Astrocyte (in vitro differentiated cells and primary cell): ENCODE data around the gene HOMER3. TPM values are rescaled to one million over a fixed set of nuclear protein-coding genes. Genes with fewer than 3 reads are reported as not detected.

ENCODE experiments used
- DNase-seq: peaks from one replicate; pipeline ENCODE4 v3.0.0-alpha.2; 2010; ENCODE audit warnings: low read depth
- FAIRE-seq: peaks from 2 replicates; lab custom pipeline; 2011; peaks lifted over from hg19 to GRCh38; lab: Jason Lieb, UNC
- H2AFZ ChIP-seq: 2 replicates; pipeline ENCODE4 v1.6.0; 2012; ENCODE audit warnings: low read depth, low read length, inconsistent platforms
- H3K27ac ChIP-seq: 2 replicates; pipeline ENCODE4 v1.5.1; 2011; ENCODE audit warnings: low read depth, low read length, inconsistent platforms
- H3K27me3 ChIP-seq: 2 replicates; pipeline ENCODE4 v1.6.0; 2011; ENCODE audit warnings: low read length, inconsistent platforms; ENCODE audit not compliant: insufficient read depth
- H3K36me3 ChIP-seq: 2 replicates; pipeline ENCODE4 v1.5.1; 2011; ENCODE audit warnings: low read length, inconsistent platforms; ENCODE audit not compliant: insufficient read depth
- H3K4me1 ChIP-seq: 2 replicates; pipeline ENCODE4 v1.5.1; 2011; ENCODE audit warnings: low read length, inconsistent platforms; ENCODE audit not compliant: insufficient read depth
- H3K4me2 ChIP-seq: 2 replicates; pipeline ENCODE4 v1.6.0; 2012; ENCODE audit warnings: low read length, inconsistent platforms
- H3K4me3 ChIP-seq: 2 replicates; pipeline ENCODE4 v1.5.1; 2011; ENCODE audit warnings: low read depth, mild to moderate bottlenecking, low read length, inconsistent platforms; ENCODE audit not compliant: insufficient read depth
- H3K79me2 ChIP-seq: 2 replicates; pipeline ENCODE4 v1.6.0; 2012; ENCODE audit warnings: mild to moderate bottlenecking, low read length, inconsistent platforms; ENCODE audit not compliant: insufficient read depth
- H3K9ac ChIP-seq: 2 replicates; pipeline ENCODE4 v1.6.0; 2012; ENCODE audit warnings: mild to moderate bottlenecking, low read length, inconsistent platforms
- H3K9me3 ChIP-seq: 2 replicates; pipeline ENCODE4 v1.5.1; 2012; ENCODE audit warnings: low read depth, mild to moderate bottlenecking, low read length, inconsistent platforms; ENCODE audit not compliant: insufficient read depth
- H4K20me1 ChIP-seq: 2 replicates; pipeline ENCODE4 v1.6.0; 2012; ENCODE audit warnings: low read length, inconsistent platforms; ENCODE audit not compliant: insufficient read depth
- H3K27ac Mint-ChIP-seq: one replicate; pipeline ENCODE4 v1.8.0; 2021; ENCODE audit warnings: mild to moderate bottlenecking, mixed read lengths; ENCODE audit not compliant: unreplicated experiment
- H3K27me3 Mint-ChIP-seq: one replicate; pipeline ENCODE4 v1.8.0; 2021; ENCODE audit warnings: low read depth, mixed read lengths; ENCODE audit not compliant: unreplicated experiment
- H3K36me3 Mint-ChIP-seq: one replicate; pipeline ENCODE4 v1.8.0; 2021; ENCODE audit warnings: low read depth, mixed read lengths; ENCODE audit not compliant: unreplicated experiment
- H3K4me1 Mint-ChIP-seq: one replicate; pipeline ENCODE4 v1.8.0; 2021; ENCODE audit warnings: low read depth, mixed read lengths; ENCODE audit not compliant: unreplicated experiment
- H3K4me3 Mint-ChIP-seq: one replicate; pipeline ENCODE4 v1.8.0; 2021; ENCODE audit warnings: mild to moderate bottlenecking, moderate library complexity, mixed read lengths; ENCODE audit not compliant: unreplicated experiment
- H3K9me3 Mint-ChIP-seq: one replicate; pipeline ENCODE4 v1.8.0; 2021; ENCODE audit warnings: mild to moderate bottlenecking, mixed read lengths; ENCODE audit not compliant: unreplicated experiment
- CTCF ChIP-seq: IDR thresholded peaks from 2 replicates; pipeline ENCODE4 v1.5.1; 2011; ENCODE audit warnings: low read depth, mild to moderate bottlenecking, inconsistent platforms, low read length, moderate library complexity; ENCODE audit not compliant: insufficient read depth
- EZH2 ChIP-seq: IDR thresholded peaks from 2 replicates; pipeline ENCODE4 v1.6.1; 2012; ENCODE audit warnings: mild to moderate bottlenecking, low read length, inconsistent platforms; ENCODE audit not compliant: insufficient read depth
- total RNA-seq: library from RNA; stranded (reverse); gene quantifications from 2 replicates; pipeline ENCODE4 v1.2.1, GENCODE V29; 2021

HOMER3 gene
- total RNA-seq, 1 donor from 2014 or later = 41.9 TPM

- Histone ChIP-seq H3K9me3 (no peaks in the 10 kb centered on the region), H3K36me3 (no peaks in the 10 kb centered on the region), H3K4me2 (no peak overlapping the region), H4K20me1 (peaks cover 48% of the 10 kb centered on the region), H3K4me1 (peaks cover 9% of the 10 kb centered on the region), H3K27me3 (peaks cover 7% of the 10 kb centered on the region), H3K9ac (no peak overlapping the region), H3K4me3 (no peak overlapping the region), H3K79me2 (no peaks in the 10 kb centered on the region), H2AFZ (no peak overlapping the region), H3K27ac (no peak overlapping the region)
- no peak for FAIRE-seq
- Mint-ChIP-seq H3K27ac (no peak overlapping the region), H3K4me3 (no peak overlapping the region), H3K9me3 (no peaks in the 10 kb centered on the region), H3K27me3 (no peaks in the 10 kb centered on the region), H3K36me3 (peaks cover 10% of the 10 kb centered on the region), H3K4me1 (peaks cover 2% of the 10 kb centered on the region)
- no peak for DNase-seq
- TF ChIP-seq EZH2 (no peak), CTCF (no peak)
These were observed 42.2 kb downstream of the HOMER3 start for GRCh38 chr19:18898607-18899408.

GRCh38 chr19:18898081-18898606 lies 42.9 kb downstream of the HOMER3 start:
- Histone ChIP-seq H3K27me3 (peaks cover 7% of the 10 kb centered on the region), H3K79me2 (no peaks in the 10 kb centered on the region), H4K20me1 (peaks cover 47% of the 10 kb centered on the region), H2AFZ (no peak overlapping the region), H3K9me3 (no peaks in the 10 kb centered on the region), H3K4me1 (peaks cover 9% of the 10 kb centered on the region), H3K4me2 (no peak overlapping the region), H3K36me3 (no peaks in the 10 kb centered on the region), H3K9ac (no peak overlapping the region), H3K27ac (no peak overlapping the region), H3K4me3 (no peak overlapping the region)
- no peak for DNase-seq
- no peaks in the 10 kb centered on the region for H3K27me3 Mint-ChIP-seq
- no peaks in the 10 kb centered on the region for H3K9me3 Mint-ChIP-seq
- no peak for FAIRE-seq
- TF ChIP-seq CTCF = no peak
- TF ChIP-seq EZH2 = no peak
- peaks cover 2% of the 10 kb centered on the region for H3K4me1 Mint-ChIP-seq
- no peak overlapping the region for H3K4me3 Mint-ChIP-seq
- no peak overlapping the region for H3K27ac Mint-ChIP-seq
- peaks cover 10% of the 10 kb centered on the region for H3K36me3 Mint-ChIP-seq
